ENCODE measurements around the gene PITPNC1. TPM values are rescaled to one million over a fixed set of nuclear protein-coding genes. Genes with fewer than 3 reads are reported as not detected.

The PITPNC1 gene
- total and polyA plus RNA-seq, 7 donors: 3.0 to 15.7 (median 5.6) TPM

DNA sequence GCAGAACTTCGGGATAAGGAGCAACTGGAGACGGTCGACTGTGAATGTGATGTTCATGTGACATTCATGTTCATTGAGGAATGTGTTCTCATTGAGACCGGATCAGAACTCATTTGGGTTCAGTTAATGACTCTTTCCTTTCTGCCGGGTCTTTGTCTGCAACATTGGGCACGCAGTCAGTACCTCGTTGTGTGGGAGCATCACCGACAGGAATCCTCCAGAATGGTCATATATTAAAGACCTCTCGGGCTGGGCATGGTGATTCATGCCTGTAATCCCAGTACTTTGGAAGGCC, 144.6 kb downstream of the PITPNC1 start:
- 92 to 97% methylated on average over 9 of the region's 9 CpGs for WGBS, 2 donors
- no peak overlapping the region for H3K27ac ChIP-seq
- intact Hi-C loops (cut with DNase I): no loop called here

DNA sequence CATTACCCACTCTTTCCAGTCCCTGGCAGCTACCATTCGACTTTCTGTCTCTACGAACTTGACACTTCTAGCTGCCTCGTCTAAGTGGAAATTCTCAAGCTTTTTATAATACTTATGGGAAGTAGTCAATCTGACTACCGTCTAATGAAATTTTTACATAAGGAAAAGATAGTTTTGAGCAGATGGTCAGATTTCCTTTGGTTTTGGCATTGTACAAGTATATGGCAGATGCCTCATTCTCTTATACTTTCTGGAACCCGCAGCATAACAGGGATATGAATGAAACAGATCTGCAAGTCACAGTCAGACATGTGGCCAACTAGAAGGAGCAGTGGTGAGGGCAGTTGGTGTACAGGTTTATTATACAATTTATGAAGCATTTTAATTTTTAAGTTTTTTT, 146.0 kb downstream of the PITPNC1 start:
- WGBS, 2 donors: 84 to 86% methylated on average over 5 of the region's 5 CpGs
- intact Hi-C loops (cut with DNase I): no loop called here
- Histone ChIP-seq H3K36me3 (no peaks in the 10 kb centered on the region), H3K9me3 (no peaks in the 10 kb centered on the region), H3K4me3 (no peak overlapping the region), H3K27me3 (no peaks in the 10 kb centered on the region), H3K27ac (no peak overlapping the region), H3K4me1 (no peaks in the 10 kb centered on the region)
- no peak for DNase-seq
- TF ChIP-seq POLR2AphosphoS5 (IDR thresholded peaks at IDR 0.05): no peak
- no peak for TF ChIP-seq POLR2A (IDR thresholded peaks at IDR 0.05)
- TF ChIP-seq, protein P1, sequence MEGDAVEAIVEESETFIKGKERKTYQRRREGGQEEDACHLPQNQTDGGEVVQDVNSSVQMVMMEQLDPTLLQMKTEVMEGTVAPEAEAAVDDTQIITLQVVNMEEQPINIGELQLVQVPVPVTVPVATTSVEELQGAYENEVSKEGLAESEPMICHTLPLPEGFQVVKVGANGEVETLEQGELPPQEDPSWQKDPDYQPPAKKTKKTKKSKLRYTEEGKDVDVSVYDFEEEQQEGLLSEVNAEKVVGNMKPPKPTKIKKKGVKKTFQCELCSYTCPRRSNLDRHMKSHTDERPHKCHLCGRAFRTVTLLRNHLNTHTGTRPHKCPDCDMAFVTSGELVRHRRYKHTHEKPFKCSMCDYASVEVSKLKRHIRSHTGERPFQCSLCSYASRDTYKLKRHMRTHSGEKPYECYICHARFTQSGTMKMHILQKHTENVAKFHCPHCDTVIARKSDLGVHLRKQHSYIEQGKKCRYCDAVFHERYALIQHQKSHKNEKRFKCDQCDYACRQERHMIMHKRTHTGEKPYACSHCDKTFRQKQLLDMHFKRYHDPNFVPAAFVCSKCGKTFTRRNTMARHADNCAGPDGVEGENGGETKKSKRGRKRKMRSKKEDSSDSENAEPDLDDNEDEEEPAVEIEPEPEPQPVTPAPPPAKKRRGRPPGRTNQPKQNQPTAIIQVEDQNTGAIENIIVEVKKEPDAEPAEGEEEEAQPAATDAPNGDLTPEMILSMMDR (IDR thresholded peaks at IDR 0.05): no peak
- TF ChIP-seq EP300 (IDR thresholded peaks at IDR 0.05): no peak

More for the DNA sequence above, 144.6 kb downstream of the PITPNC1 start:
- Histone ChIP-seq H3K9me3 (no peaks in the 10 kb centered on the region), H3K36me3 (no peaks in the 10 kb centered on the region), H3K4me1 (no peaks in the 10 kb centered on the region), H3K4me3 (no peak overlapping the region), H3K27me3 (no peaks in the 10 kb centered on the region)
- no peak for TF ChIP-seq POLR2A (IDR thresholded peaks at IDR 0.05)
- DNase-seq: no peak

DNA sequence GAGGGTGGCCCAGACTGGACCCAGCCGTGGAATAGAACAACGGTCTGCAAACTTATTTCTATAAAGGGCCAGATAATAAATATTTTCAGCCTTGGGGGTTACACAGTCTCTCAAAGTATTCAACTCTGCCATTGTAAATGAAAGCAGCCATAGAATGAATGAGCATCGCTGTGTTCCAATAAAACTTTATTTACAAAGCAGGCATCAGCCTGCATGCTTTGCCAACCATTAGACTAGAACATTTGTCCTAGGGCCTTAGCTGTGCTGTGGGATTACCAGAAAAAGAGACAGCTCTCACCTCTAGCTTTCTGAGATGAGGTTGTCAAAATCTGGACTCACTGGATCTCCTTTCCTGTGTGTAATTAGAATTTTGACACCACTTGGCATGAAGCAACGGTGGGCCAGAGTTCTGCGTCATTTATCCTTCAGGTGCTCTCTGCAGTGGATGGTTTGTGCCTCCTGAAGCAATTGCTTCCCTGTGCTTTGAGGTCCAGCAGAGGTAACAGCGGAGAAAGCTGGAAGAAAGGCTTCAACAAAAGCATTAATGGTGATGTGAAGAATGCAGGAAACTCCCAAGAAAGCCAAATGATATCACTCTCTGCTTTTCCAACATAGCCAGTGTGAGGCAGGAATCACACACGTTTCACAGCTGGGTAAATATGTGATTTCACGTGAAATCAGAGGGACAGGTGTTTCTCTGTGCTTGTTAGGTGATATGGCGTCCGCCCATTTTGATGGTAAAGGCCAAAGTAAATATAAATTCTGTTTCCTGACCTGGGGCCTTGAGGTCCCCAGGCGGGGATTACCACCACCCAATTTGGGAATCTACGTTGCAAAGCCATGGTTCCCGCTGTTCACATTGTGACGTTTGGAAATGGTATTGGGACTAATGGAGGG, 148.4 kb downstream of the PITPNC1 start:
- intact Hi-C loops (cut with DNase I): no loop called here
- Histone ChIP-seq H3K36me3 (no peaks in the 10 kb centered on the region), H3K4me3 (no peak overlapping the region), H3K27me3 (no peaks in the 10 kb centered on the region), H3K27ac (no peak overlapping the region), H3K9me3 (no peaks in the 10 kb centered on the region), H3K4me1 (peaks cover 0 to 14% (median 10%) of the 10 kb centered on the region in 4 donors)
- no peak for DNase-seq
- WGBS, 2 donors: 49 to 77% methylated on average over 14 of the region's 14 CpGs
- TF ChIP-seq EP300 (IDR thresholded peaks at IDR 0.05): no peak
- no peak for TF ChIP-seq POLR2A (IDR thresholded peaks at IDR 0.05)
- TF ChIP-seq POLR2AphosphoS5 (IDR thresholded peaks at IDR 0.05): no peak
- TF ChIP-seq, protein P1 (IDR thresholded peaks at IDR 0.05): no peak

DNA sequence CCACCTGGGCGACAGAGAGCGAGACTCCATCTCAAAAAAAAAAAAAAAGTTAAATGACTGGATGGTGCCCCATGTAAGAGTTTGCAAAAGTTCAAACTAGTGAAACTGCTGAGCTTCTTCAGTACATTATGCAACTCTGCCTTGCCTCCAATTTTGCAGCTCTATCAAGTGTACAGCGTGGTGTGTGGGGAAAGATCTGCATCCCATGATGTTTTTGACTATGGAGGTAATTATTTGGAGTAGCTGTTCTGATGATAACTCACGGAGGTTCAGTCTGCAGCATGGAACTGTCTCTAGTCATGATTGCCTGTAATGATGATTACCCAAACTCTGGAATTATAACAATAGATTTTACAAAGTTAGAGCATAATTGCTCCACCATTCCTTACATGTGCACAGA, 149.6 kb downstream of the PITPNC1 start:
- H3K4me1 ChIP-seq: peaks cover 0 to 14% (median 10%) of the 10 kb centered on the region in 4 donors
- H3K9me3 ChIP-seq: no peaks in the 10 kb centered on the region
- no peaks in the 10 kb centered on the region for H3K36me3 ChIP-seq
- 76 to 93% methylated on average over 4 of the region's 4 CpGs for WGBS, 2 donors
- TF ChIP-seq POLR2AphosphoS5 (IDR thresholded peaks at IDR 0.05): no peak
- TF ChIP-seq POLR2A (IDR thresholded peaks at IDR 0.05): no peak
- TF ChIP-seq, protein P1 (IDR thresholded peaks at IDR 0.05): no peak
- no peak for TF ChIP-seq EP300 (IDR thresholded peaks at IDR 0.05)
- DNase-seq: no peak
- H3K27me3 ChIP-seq: no peaks in the 10 kb centered on the region
- no peak overlapping the region for H3K4me3 ChIP-seq
- no peak overlapping the region for H3K27ac ChIP-seq
- intact Hi-C loops (cut with DNase I): no loop called here

DNA sequence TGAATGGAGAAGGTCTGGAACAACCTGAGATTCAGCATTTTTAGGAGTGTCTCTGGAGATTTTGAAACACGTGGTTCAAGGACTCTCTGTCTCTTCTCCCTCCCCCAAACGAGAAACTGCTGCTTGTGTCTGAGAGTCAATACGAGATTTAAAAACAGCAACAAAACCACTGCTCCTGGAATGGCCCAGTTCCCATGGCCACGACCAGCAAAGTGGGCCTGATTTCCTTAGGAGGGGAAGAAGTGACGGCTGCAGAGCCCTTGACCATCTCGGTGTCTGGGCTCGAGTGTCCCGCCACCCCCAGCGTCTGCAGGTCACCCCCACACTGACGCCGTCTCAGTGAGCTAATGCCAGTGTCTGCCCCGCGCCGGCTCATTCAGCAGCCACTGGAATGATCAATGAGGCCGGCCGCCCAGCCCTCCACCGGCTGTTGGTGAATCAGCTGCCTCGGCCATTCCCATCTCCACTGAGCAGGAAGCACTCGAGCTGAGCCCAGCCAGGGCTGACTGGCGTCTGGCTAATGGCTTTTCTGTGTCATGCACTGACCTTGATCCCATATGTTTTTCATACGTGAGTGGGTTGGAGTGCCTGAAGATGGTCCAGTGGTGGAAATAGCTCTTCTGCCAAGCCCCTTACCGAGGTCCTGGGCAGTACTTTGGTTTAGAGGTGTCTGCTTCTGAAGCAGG, 151.8 kb downstream of the PITPNC1 start:
- TF ChIP-seq POLR2AphosphoS5 (IDR thresholded peaks at IDR 0.05): peak in 1 of 4 donors; percentile 35
- no peak for TF ChIP-seq POLR2A (IDR thresholded peaks at IDR 0.05)
- intact Hi-C loops (cut with DNase I): no loop called here
- H3K4me3 ChIP-seq: peak overlapping the region in 3 of 4 donors; percentile 12 to 26 (median 20)
- H3K4me1 ChIP-seq: peaks cover 0 to 14% (median 13%) of the 10 kb centered on the region in 4 donors
- H3K36me3 ChIP-seq: no peaks in the 10 kb centered on the region
- H3K27ac ChIP-seq: peak overlapping the region; percentile 52 to 76 (median 60)
- WGBS, 2 donors: 14 to 54% methylated on average over 22 of the region's 22 CpGs
- H3K27me3 ChIP-seq: no peaks in the 10 kb centered on the region
- peak; percentile 87 for DNase-seq
- no peaks in the 10 kb centered on the region for H3K9me3 ChIP-seq
